SJSA1 (cell line): Measurements from ENCODE around the gene TNS2. TPM values are rescaled to one million over a fixed set of nuclear protein-coding genes. Genes with fewer than 3 reads are reported as not detected.
"Not testable (repeated sequence)": the region's sequence is repeated elsewhere in the genome, so short reads cannot be mapped to it uniquely, and the experiment has no call there.

Experiments
- DNase-seq, 2 experiments: peaks; one replicate each; pipeline ENCODE4 v3.0.0-alpha.2; 2015 to 2020; ENCODE audit warnings: low spot score in 2 of 2, low read depth in 1 of 2
- H3K27ac ChIP-seq: fragments of 250-450 bp; sonication (Bioruptor Pico); 2 replicates; pipeline ENCODE4 v1.5.1; 2020; ENCODE audit warnings: mild to moderate bottlenecking, moderate library complexity
- H3K27me3 ChIP-seq: fragments of 250-450 bp; sonication (Bioruptor Pico); replicated peaks from 2 replicates; pipeline ENCODE4 v1.5.1; 2020; ENCODE audit warnings: mild to moderate bottlenecking, moderate library complexity
- H3K36me3 ChIP-seq: fragments of 250-450 bp; sonication (Bioruptor Pico); 2 replicates; pipeline ENCODE4 v1.5.1; 2020; ENCODE audit warnings: mild to moderate bottlenecking
- H3K4me1 ChIP-seq: fragments of 250-450 bp; sonication (Bioruptor Pico); replicated peaks from 2 replicates; pipeline ENCODE4 v1.6.1; 2021; ENCODE audit warnings: mild to moderate bottlenecking
- H3K4me3 ChIP-seq: fragments of 250-450 bp; sonication (Bioruptor Pico); 2 replicates; pipeline ENCODE4 v1.5.1; 2020; ENCODE audit warnings: mild to moderate bottlenecking
- H3K9me3 ChIP-seq: fragments of 250-450 bp; sonication (Bioruptor Pico); replicated peaks from 2 replicates; pipeline ENCODE4 v1.5.1; 2020; ENCODE audit warnings: mild to moderate bottlenecking
- total RNA-seq: library from RNA; depleted of rRNA; stranded (reverse); fragments of >200 nt; shearing (Covaris generic); gene quantifications from 2 replicates; pipeline ENCODE4 v1.2.3, GENCODE V29; 2014; rRNA removed

TNS2 gene
- total RNA-seq, 1 experiment from 2014 or later = 8.8 TPM

DNA sequence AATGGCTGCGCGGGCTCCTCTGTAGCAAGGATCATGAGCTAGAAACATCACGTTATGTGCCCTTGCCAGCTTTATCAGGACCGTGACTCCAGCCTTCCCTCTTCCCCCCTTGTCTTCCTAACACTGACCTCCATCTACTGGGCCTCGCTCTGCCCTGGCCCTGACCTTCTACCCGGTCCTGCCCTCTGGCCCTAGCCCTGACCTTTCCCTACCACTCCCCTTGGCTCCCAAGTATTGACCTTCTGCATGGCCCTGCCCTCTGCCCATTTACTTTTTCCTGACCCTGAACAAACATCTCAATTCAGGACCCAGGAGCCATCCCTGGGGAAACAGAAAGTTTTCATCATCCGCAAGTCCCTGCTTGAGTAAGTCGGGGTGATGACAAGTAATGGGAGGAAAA, 55.4 kb downstream of the TNS2 start:
- Histone ChIP-seq H3K27ac (no peak overlapping the region), H3K9me3 (no peaks in the 10 kb centered on the region), H3K27me3 (0 out of 2 replicates have a peak, but pooled peaks cover 3% of the 10 kb centered on the region), H3K4me1 (no peaks in the 10 kb centered on the region), H3K36me3 (no peaks in the 10 kb centered on the region; the same call in 1 of the 2 replicates), H3K4me3 (no peak overlapping the region)
- DNase-seq = no peak

DNA sequence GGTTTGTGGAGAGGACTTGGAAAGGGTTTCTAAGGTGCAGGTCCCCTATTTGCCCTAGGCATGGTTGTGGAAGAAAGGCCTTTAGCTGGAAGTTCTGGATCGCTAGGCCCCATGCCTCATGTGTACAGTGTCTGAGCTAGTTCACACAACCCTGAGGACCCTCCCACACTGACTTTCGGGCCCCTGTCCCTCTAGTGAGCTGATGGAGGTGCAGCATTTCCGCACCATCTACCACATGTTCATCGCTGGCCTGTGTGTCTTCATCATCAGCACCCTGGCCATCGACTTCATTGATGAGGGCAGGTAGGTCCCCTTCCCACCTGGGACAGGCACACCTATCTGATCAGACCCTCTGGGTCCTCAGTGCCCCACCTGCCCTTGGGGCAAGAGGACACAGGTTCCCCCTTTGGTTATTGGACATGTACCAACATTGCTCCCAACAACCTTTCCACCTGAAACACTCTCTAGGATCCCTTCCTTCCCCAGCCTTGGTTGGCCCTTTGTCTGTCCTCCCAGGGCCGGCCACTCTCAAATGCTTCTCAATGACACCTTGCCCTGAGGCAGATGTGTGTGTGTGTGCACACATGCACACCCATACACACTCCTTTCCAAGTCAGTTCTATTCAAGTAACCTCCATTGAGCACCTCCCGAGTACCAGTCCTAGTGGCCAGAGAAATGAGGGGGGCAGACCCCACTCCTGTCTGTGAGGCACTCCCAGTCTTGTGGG, 56.0 kb downstream of the TNS2 start:
- H3K4me3 ChIP-seq = no peak overlapping the region
- H3K27me3 ChIP-seq = 0 out of 2 replicates have a peak, but pooled peaks cover 3% of the 10 kb centered on the region
- no peak overlapping the region for H3K27ac ChIP-seq
- DNase-seq = no peak
- H3K36me3 ChIP-seq = no peaks in the 10 kb centered on the region; the same call in 1 of the 2 replicates
- H3K4me1 ChIP-seq = no peaks in the 10 kb centered on the region
- H3K9me3 ChIP-seq = no peaks in the 10 kb centered on the region

DNA sequence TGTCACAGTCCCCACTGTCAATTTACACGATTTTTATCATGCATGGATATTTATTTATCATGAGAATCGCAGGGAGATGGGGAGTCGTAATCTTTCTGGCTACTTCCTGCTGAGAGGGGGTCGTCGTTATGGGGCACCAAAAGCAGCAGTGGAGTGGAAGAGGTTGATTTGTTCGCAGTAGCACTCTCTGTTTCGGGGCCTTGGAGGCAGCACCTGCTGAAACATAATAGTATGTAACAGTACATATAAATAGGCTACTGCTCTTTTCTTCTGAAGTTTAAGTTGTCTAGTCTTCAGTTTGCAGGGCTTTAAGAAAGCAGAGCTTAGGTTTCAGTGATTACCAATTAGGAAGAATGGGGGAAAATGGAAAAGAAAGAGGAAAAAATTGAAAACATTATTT, 57.3 kb downstream of the TNS2 start:
- H3K27ac ChIP-seq = no peak overlapping the region
- H3K36me3 ChIP-seq = no peaks in the 10 kb centered on the region; the same call in 1 of the 2 replicates
- no peaks in the 10 kb centered on the region for H3K4me1 ChIP-seq
- H3K27me3 ChIP-seq = 0 out of 2 replicates have a peak, but pooled peaks cover 3% of the 10 kb centered on the region
- DNase-seq = no peak
- H3K4me3 ChIP-seq = no peak overlapping the region
- no peaks in the 10 kb centered on the region for H3K9me3 ChIP-seq

DNA sequence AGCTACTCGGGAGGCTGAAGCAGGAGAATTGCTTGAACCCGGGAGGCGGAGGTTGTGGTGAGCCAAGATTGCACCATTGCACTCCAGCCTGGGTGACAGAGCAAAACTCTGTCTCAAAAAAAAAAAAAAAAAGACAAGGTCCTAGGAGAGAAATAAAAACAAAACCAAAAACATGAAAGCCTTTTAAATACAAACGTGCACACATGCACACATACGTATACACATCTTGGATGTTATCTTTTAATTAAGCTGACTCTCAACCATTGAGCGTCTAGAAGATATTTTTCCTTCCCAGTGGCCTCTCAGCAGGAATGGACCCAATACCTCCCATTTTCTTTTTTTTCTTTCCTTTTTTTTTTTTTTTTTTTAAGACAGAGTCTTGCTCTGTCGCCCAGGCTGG, 62.6 kb downstream of the TNS2 start:
- H3K4me3 ChIP-seq, H3K27me3 ChIP-seq, H3K4me1 ChIP-seq, DNase-seq, H3K9me3 ChIP-seq, H3K27ac ChIP-seq, H3K36me3 ChIP-seq: not testable (repeated sequence)

DNA sequence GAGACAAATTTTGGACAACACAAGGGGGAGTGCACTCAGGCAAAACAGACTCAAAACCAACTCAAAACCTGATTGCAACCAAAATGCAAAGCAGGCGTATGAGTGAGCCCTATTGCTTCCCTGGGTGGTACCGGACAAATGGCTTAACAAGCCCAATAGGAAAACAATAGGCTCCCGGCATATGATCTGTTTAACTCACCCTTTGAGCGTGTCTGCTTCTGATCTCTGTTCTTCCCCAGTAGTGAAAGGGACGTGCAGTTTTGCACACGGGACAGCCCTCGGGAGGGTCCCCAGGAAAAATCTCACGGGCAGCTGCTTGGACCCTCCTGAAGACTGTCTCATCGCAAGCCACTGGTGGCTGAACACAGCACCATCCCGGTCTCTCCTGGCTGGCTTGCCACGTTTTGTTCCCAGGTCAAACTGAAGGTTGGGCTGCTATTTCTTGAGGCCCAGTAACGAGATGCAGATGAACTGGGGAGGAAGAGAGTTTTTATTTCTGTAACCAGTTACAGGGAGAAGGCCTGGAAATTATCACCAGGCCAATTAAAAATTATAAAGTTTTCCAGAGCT, 63.4 kb downstream of the TNS2 start:
- Histone ChIP-seq H3K36me3 (no peaks in the 10 kb centered on the region; the same call in 1 of the 2 replicates), H3K27me3 (0 out of 2 replicates have a peak, but pooled peaks cover 3% of the 10 kb centered on the region), H3K4me3 (no peak overlapping the region), H3K4me1 (no peaks in the 10 kb centered on the region), H3K9me3 (no peaks in the 10 kb centered on the region), H3K27ac (no peak overlapping the region)
- DNase-seq = no peak

DNA sequence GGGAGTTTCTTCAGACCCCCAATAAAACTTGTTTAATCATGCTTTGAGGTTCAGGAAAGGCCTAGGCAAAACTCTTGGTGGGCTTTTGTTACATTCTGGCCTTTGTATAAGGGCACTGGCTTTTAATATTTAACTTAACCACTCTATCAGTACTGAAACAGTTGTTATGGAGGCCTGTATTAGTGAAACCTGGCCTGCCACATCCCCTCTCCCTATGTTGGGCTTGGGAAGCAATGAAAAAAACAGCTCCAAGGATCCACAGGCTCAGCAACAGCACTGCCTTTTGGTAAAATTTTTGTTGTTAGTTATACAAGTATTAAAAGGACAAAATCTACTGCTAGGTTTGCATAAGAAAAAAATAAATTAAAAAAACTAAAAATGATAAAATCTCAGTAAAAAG, 64.1 kb downstream of the TNS2 start:
- 0 out of 2 replicates have a peak, but pooled peaks cover 3% of the 10 kb centered on the region for H3K27me3 ChIP-seq
- H3K4me1 ChIP-seq = no peaks in the 10 kb centered on the region
- no peak for DNase-seq
- no peaks in the 10 kb centered on the region for H3K9me3 ChIP-seq
- no peak overlapping the region for H3K4me3 ChIP-seq
- no peak overlapping the region for H3K27ac ChIP-seq
- no peaks in the 10 kb centered on the region for H3K36me3 ChIP-seq

Other genes starting within 250 kb of the TNS2 start
- gene KRT4, start 235.9 kb upstream of the TNS2 start, total RNA-seq = not detected in 2 replicates
- 0.08 and 1.1 TPM in 2 replicates for gene KRT79, start 215.8 kb upstream of the TNS2 start, total RNA-seq
- gene KRT78, start 201.1 kb upstream of the TNS2 start, total RNA-seq = 0.21 TPM in 1 of 2 replicates, not detected in the other
- 2.8 and 7.0 TPM in 2 replicates for gene KRT8, start 145.0 kb upstream of the TNS2 start, total RNA-seq
- 63.9 and 81.8 TPM in 2 replicates for gene KRT18, start 100.9 kb upstream of the TNS2 start, total RNA-seq
- gene EIF4B, start 43.6 kb upstream of the TNS2 start, total RNA-seq = 263 and 304 TPM in 2 replicates
- 18.3 and 18.6 TPM in 2 replicates for gene SPRYD3, start 29.3 kb downstream of the TNS2 start, total RNA-seq
- gene IGFBP6, start 47.6 kb downstream of the TNS2 start, total RNA-seq = 58.0 and 64.5 TPM in 2 replicates
- not detected in 2 replicates for gene SOAT2, start 53.4 kb downstream of the TNS2 start, total RNA-seq
- gene ZNF740, start 130.7 kb downstream of the TNS2 start, total RNA-seq = 2.1 and 6.8 TPM in 2 replicates
- 2.5 and 7.5 TPM in 2 replicates for gene CSAD, start 130.9 kb downstream of the TNS2 start, total RNA-seq
- 0.45 TPM in 1 of 2 replicates, not detected in the other for gene ITGB7, start 157.2 kb downstream of the TNS2 start, total RNA-seq
- 13.5 and 13.6 TPM in 2 replicates for gene RARG, start 182.1 kb downstream of the TNS2 start, total RNA-seq
- gene ESPL1, start 218.2 kb downstream of the TNS2 start, total RNA-seq = 20.2 and 28.0 TPM in 2 replicates
- 450 and 523 TPM in 2 replicates for gene PFDN5, start 245.5 kb downstream of the TNS2 start, total RNA-seq
- 40.6 and 45.1 TPM in 2 replicates for gene MYG1, start 249.6 kb downstream of the TNS2 start, total RNA-seq